Endothelial cell of umbilical vein (primary cell): ENCODE results near the gene HECTD1. TPM values are rescaled to one million over a fixed set of nuclear protein-coding genes. Genes with fewer than 3 reads are reported as not detected.

ENCODE experiments used
- BruUV-seq: library from RNA; stranded (reverse); fragments of 400-500 nt; replicated peaks from 2 replicates; lab custom pipeline; 2021; lab: Mats Ljungman, UMichigan
- CTCF ChIA-PET: fragments of 300-600, 350-600 bp; sonication (Branson Sonifier 250); formaldehyde crosslinking; loops from one replicate; lab custom pipeline; 2021; ENCODE audit warnings: antibody characterized with exemption, inconsistent platforms; lab: Charles Lee
- POLR2A ChIA-PET: fragments of 300-600, 350-600 bp; sonication (Branson Sonifier 250); formaldehyde crosslinking; loops from one replicate; lab custom pipeline; 2021; ENCODE audit warnings: antibody characterized with exemption, inconsistent platforms; lab: Charles Lee
- DNase-seq: peaks from one replicate; pipeline ENCODE4 v3.0.0-alpha.2; 2011; ENCODE audit warnings: low read depth, low spot score
- FAIRE-seq: peaks from 2 replicates; lab custom pipeline; 2011; peaks lifted over from hg19 to GRCh38; lab: Jason Lieb, UNC
- H2AFZ ChIP-seq: 2 replicates; pipeline ENCODE4 v1.6.0; 2012; ENCODE audit warnings: low read depth, low read length, control low read depth, inconsistent platforms
- H3K27ac ChIP-seq: 2 replicates; pipeline ENCODE4 v1.5.1; 2011; ENCODE audit warnings: low read depth, mild to moderate bottlenecking, control low read depth, low read length, moderate library complexity; ENCODE audit not compliant: insufficient read depth
- H3K27me3 ChIP-seq, 2 experiments: 2 replicates each; pipeline versions ENCODE4 v1.6.0 to v1.6.1; 2011; ENCODE audit warnings: low read length in 2 of 2, mixed read lengths in 1 of 2; ENCODE audit not compliant: control insufficient read depth in 2 of 2, insufficient read depth in 2 of 2
- H3K36me3 ChIP-seq, 2 experiments: 2 replicates in 1 of 2; 3 replicates in 1 of 2; pipeline ENCODE4 v1.5.1; 2011; ENCODE audit warnings: low read length in 2 of 2, mild to moderate bottlenecking in 1 of 2, moderate library complexity in 1 of 2; ENCODE audit not compliant: control insufficient read depth in 2 of 2, insufficient read depth in 2 of 2; ENCODE audit errors: extremely low read depth in 1 of 2
- H3K4me1 ChIP-seq: 3 replicates; pipeline ENCODE4 v1.5.1; 2011; ENCODE audit warnings: mild to moderate bottlenecking, low read length; ENCODE audit not compliant: control insufficient read depth, insufficient read depth; ENCODE audit errors: extremely low read depth
- H3K4me2 ChIP-seq: 2 replicates; pipeline ENCODE4 v1.6.1; 2011; ENCODE audit warnings: low read length, control low read depth, mixed read lengths; ENCODE audit not compliant: insufficient read depth
- H3K4me3 ChIP-seq, 3 experiments: fragments of 200-600 bp in 1 of 3; sonication (generic), shearing (Covaris generic) in 1 of 3; replicated peaks in 1 of 3; 2 replicates each; pipeline ENCODE4 v1.5.1; 2011 to 2016; ENCODE audit warnings: control low read depth in 3 of 3, low read length in 3 of 3, mild to moderate bottlenecking in 2 of 3, inconsistent platforms in 1 of 3, low read depth in 1 of 3, moderate library complexity in 1 of 3; ENCODE audit not compliant: insufficient read depth in 1 of 3
- H3K79me2 ChIP-seq: 2 replicates; pipeline ENCODE4 v1.6.0; 2012; ENCODE audit warnings: low read length, inconsistent platforms; ENCODE audit not compliant: control insufficient read depth, insufficient read depth
- H3K9ac ChIP-seq: replicated peaks from 2 replicates; pipeline ENCODE3; 2011; ENCODE audit warnings: low read length, control low read depth; ENCODE audit not compliant: insufficient read depth; ENCODE audit errors: extremely low read depth
- H3K9me1 ChIP-seq: replicated peaks from 3 replicates; pipeline ENCODE4 v1.6.0; 2011; ENCODE audit warnings: mild to moderate bottlenecking, low read length; ENCODE audit not compliant: control insufficient read depth, insufficient read depth; ENCODE audit errors: extremely low read depth
- H3K9me3 ChIP-seq: replicated peaks from 2 replicates; pipeline ENCODE4 v1.5.1; 2012; ENCODE audit warnings: low read length, inconsistent platforms; ENCODE audit not compliant: control insufficient read depth, insufficient read depth
- H4K20me1 ChIP-seq: replicated peaks from 2 replicates; pipeline ENCODE3; 2011; ENCODE audit warnings: mild to moderate bottlenecking, low read length; ENCODE audit not compliant: control insufficient read depth, insufficient read depth; ENCODE audit errors: extremely low read depth
- EZH2 ChIP-seq: IDR thresholded peaks from 2 replicates; pipeline ENCODE4 v1.6.1; 2012; ENCODE audit warnings: borderline replicate concordance, low read depth, mild to moderate bottlenecking, moderate library complexity, low read length, inconsistent platforms; ENCODE audit not compliant: severe bottlenecking
- FOS ChIP-seq: IDR thresholded peaks from 2 replicates; pipeline ENCODE4 v1.6.1; 2011; ENCODE audit warnings: mild to moderate bottlenecking, low read length, moderate library complexity, borderline replicate concordance; ENCODE audit not compliant: insufficient read depth
- GATA2 ChIP-seq: IDR thresholded peaks from 2 replicates; pipeline ENCODE4 v1.7.0; 2011; ENCODE audit warnings: low read depth, mild to moderate bottlenecking, moderate library complexity, mixed read lengths, low read length; ENCODE audit not compliant: insufficient read length, insufficient read depth
- JUN ChIP-seq: IDR thresholded peaks from 2 replicates; pipeline ENCODE4 v1.6.1; 2011; ENCODE audit warnings: borderline replicate concordance, low read depth; ENCODE audit not compliant: insufficient read length, insufficient read depth
- MYC ChIP-seq: IDR thresholded peaks from one replicate; pipeline ENCODE4 v1.6.1; 2011; ENCODE audit warnings: mild to moderate bottlenecking, low read depth, low read length
- POLR2A ChIP-seq: IDR thresholded peaks from 2 replicates; pipeline ENCODE4 v1.6.1; 2012; ENCODE audit warnings: low read depth, mild to moderate bottlenecking, control low read depth, low read length
- POLR2AphosphoS5 ChIP-seq: IDR thresholded peaks from 2 replicates; pipeline ENCODE4 v1.6.1; 2012; ENCODE audit warnings: low read depth, mild to moderate bottlenecking, control low read depth, low read length, moderate library complexity; ENCODE audit not compliant: insufficient read depth
- dilution Hi-C: fragments of 300-500 bp; cut with MboI; formaldehyde crosslinking; loops from one replicate; pipeline ENCODE4 v1.15.0; 2019; ENCODE audit warnings: low sequenced_read_pairs; ENCODE audit not compliant: extremely low pct_ligation_motif_present
- intact Hi-C: fragments of 100-400 bp; cut with micrococcal nuclease; formaldehyde crosslinking; loops from one replicate; pipeline ENCODE4 v1.10.0; 2022
- polyA plus RNA-seq, 4 experiments: library from polyadenylated mRNA; depleted of rRNA in 3 of 4; stranded (reverse) in 3 of 4; unstranded in 1 of 4; fragments of >200 nt; gene quantifications; 2 replicates each; pipeline versions ENCODE4 v1.2.1 to v1.2.3, GENCODE V29; 2011 to 2012; ENCODE audit warnings: missing spikeins in 1 of 4
- total RNA-seq: library from RNA; stranded (reverse); gene quantifications from 2 replicates; pipeline ENCODE4 v1.2.3, GENCODE V29; 2021
- TF ChIP-seq, protein P1 (sequence below), 2 donors: IDR thresholded peaks; 1 replicate in 1 of 2; 2 replicates in 1 of 2; pipeline ENCODE4 v1.5.1; 2011; ENCODE audit warnings: low read length in 2 of 2, mild to moderate bottlenecking in 2 of 2, moderate library complexity in 2 of 2, control low read depth in 1 of 2, inconsistent platforms in 1 of 2, low read depth in 1 of 2; ENCODE audit not compliant: insufficient read depth in 1 of 2; ENCODE audit errors: extremely low read depth in 1 of 2
- TF ChIP-seq, protein P2 (sequence below): IDR thresholded peaks from 2 replicates; pipeline ENCODE4 v1.6.1; 2011; ENCODE audit not compliant: insufficient read depth, insufficient read length

Gene HECTD1
- total and polyA plus RNA-seq, 2 donors (not counting 3 experiments of a cell fraction or from before 2014, with no cell fraction given): 67.9 to 181 TPM

DNA sequence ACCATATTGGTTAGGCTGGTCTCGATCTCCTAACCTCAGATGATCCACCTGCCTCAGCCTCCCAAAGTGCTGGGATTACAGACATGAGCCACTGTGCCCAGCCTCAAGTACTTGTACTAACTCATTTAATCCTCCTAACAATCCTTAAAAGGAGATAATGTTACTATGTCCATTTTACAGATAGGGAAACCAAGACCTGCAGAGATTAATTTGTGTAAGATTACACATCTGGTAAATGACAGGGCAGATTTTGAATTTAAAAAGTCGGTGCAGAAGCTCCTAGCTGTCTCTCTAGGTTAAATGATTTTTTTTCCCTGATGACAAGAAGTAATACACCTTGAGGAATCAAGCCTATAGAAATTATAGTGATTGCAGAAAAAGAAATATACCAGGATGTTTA lies 13.7 kb upstream of the HECTD1 start:
- no peaks in the 10 kb centered on the region for H3K79me2 ChIP-seq
- H3K9me3 ChIP-seq: no peaks in the 10 kb centered on the region
- H3K36me3 ChIP-seq: no peaks in the 10 kb centered on the region
- H3K4me1 ChIP-seq: no peaks in the 10 kb centered on the region
- DNase-seq (no peak), FAIRE-seq (no peak)
- ChIA-PET POLR2A (no interaction called here), CTCF (interaction anchor here (1.1 kb wide), 1 partner anchor 14 kb away, joined by 3 read pairs; the partner anchor contains the start of gene HECTD1)
- no peak overlapping the region for H3K4me3 ChIP-seq
- no peak for TF ChIP-seq EZH2
- no peak for TF ChIP-seq GATA2
- TF ChIP-seq, protein P1, sequence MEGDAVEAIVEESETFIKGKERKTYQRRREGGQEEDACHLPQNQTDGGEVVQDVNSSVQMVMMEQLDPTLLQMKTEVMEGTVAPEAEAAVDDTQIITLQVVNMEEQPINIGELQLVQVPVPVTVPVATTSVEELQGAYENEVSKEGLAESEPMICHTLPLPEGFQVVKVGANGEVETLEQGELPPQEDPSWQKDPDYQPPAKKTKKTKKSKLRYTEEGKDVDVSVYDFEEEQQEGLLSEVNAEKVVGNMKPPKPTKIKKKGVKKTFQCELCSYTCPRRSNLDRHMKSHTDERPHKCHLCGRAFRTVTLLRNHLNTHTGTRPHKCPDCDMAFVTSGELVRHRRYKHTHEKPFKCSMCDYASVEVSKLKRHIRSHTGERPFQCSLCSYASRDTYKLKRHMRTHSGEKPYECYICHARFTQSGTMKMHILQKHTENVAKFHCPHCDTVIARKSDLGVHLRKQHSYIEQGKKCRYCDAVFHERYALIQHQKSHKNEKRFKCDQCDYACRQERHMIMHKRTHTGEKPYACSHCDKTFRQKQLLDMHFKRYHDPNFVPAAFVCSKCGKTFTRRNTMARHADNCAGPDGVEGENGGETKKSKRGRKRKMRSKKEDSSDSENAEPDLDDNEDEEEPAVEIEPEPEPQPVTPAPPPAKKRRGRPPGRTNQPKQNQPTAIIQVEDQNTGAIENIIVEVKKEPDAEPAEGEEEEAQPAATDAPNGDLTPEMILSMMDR (IDR thresholded peaks at IDR 0.05; ENCODE audit: extremely low read depth in 1 of 2, insufficient read depth in 1 of 2, low read depth in 1 of 2, low read length in 2 of 2): no peak
- TF ChIP-seq POLR2AphosphoS5: no peak
- no peak for TF ChIP-seq MYC
- no peak for TF ChIP-seq POLR2A
- H2AFZ ChIP-seq: no peak overlapping the region
- dilution Hi-C loops (no loop called here), intact Hi-C loops (no loop called here)
- no peaks in the 10 kb centered on the region for H3K9me1 ChIP-seq
- no peak overlapping the region for H3K4me2 ChIP-seq
- H3K27me3 ChIP-seq: no peaks in the 10 kb centered on the region
- H3K9ac ChIP-seq: no peak overlapping the region
- BruUV-seq: no TSS peak
- H4K20me1 ChIP-seq: no peaks in the 10 kb centered on the region
- no peak overlapping the region for H3K27ac ChIP-seq

GRCh38 chr14:31219169-31219568 lies 11.6 kb upstream of the HECTD1 start:
- no peak overlapping the region for H3K4me2 ChIP-seq
- no peaks in the 10 kb centered on the region for H3K27me3 ChIP-seq
- H3K9me1 ChIP-seq: no peaks in the 10 kb centered on the region
- no peaks in the 10 kb centered on the region for H3K79me2 ChIP-seq
- H3K4me3 ChIP-seq: no peak overlapping the region
- POLR2A ChIA-PET: no interaction called here
- no peak overlapping the region for H3K9ac ChIP-seq
- CTCF ChIA-PET: interaction anchor here (1.3 kb wide), 1 partner anchor 12 kb away, joined by 4 read pairs; the partner anchor contains the start of gene HECTD1
- FAIRE-seq: no peak
- no peak for TF ChIP-seq JUN
- no peak for TF ChIP-seq FOS
- TF ChIP-seq POLR2AphosphoS5: no peak
- TF ChIP-seq POLR2A: no peak
- TF ChIP-seq GATA2: no peak
- no peak for TF ChIP-seq MYC
- TF ChIP-seq, protein P2, sequence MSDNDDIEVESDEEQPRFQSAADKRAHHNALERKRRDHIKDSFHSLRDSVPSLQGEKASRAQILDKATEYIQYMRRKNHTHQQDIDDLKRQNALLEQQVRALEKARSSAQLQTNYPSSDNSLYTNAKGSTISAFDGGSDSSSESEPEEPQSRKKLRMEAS: no peak
- TF ChIP-seq EZH2: no peak
- TF ChIP-seq, protein P1 (IDR thresholded peaks at IDR 0.05; ENCODE audit: extremely low read depth in 1 of 2, insufficient read depth in 1 of 2, low read depth in 1 of 2, low read length in 2 of 2): no peak
- no peaks in the 10 kb centered on the region for H3K4me1 ChIP-seq
- no peak overlapping the region for H2AFZ ChIP-seq
- H3K9me3 ChIP-seq: no peaks in the 10 kb centered on the region
- H4K20me1 ChIP-seq: no peaks in the 10 kb centered on the region
- intact Hi-C loops: no loop called here
- H3K27ac ChIP-seq: no peak overlapping the region
- DNase-seq: no peak
- dilution Hi-C loops: no loop called here
- no TSS peak for BruUV-seq
- H3K36me3 ChIP-seq: no peaks in the 10 kb centered on the region
